Ureter (tissue), 1 donor: ENCODE measurements around the gene ZBTB42. TPM values are rescaled to one million over a fixed set of nuclear protein-coding genes. Genes with fewer than 3 reads are reported as not detected.
"Not testable (repeated sequence)": the region's sequence is repeated elsewhere in the genome, so short reads cannot be mapped to it uniquely, and the experiment has no call there.

Experiments
- DNase-seq: peaks from one replicate; pipeline ENCODE4 v3.0.0-alpha.2; 2020; ENCODE audit warnings: low spot score
- total RNA-seq: library from RNA; stranded (reverse); gene quantifications from one replicate; pipeline ENCODE4 v1.2.4, GENCODE V29; 2023
- donor health status: DM: yes; HTN: yes; CAD: no.

ZBTB42 gene
- total RNA-seq, 1 donor from 2014 or later = 9.4 TPM

- DNase-seq = no peak
Observed at GRCh38 chr14:104806625-104807465, 5.9 kb downstream of the ZBTB42 start.

GRCh38 chr14:104808456-104808855 is 7.6 kb downstream of the ZBTB42 start:
- DNase-seq = no peak

- DNase-seq = no peak
Observed at GRCh38 chr14:104810316-104810715, 9.4 kb downstream of the ZBTB42 start.

GRCh38 chr14:104813286-104813685 is 12.4 kb downstream of the ZBTB42 start:
- no peak for DNase-seq

GRCh38 chr14:104814701-104815100 is 13.8 kb downstream of the ZBTB42 start:
- not testable (repeated sequence) for DNase-seq

- DNase-seq = peak; percentile 51
Observed at GRCh38 chr14:104816616-104816884, 15.6 kb downstream of the ZBTB42 start.

GRCh38 chr14:104817930-104818713 is 17.2 kb downstream of the ZBTB42 start:
- DNase-seq = no peak

- peak; percentile 40 for DNase-seq
Observed at GRCh38 chr14:104818714-104819161, 17.8 kb downstream of the ZBTB42 start.

GRCh38 chr14:104819361-104819781 is 18.5 kb downstream of the ZBTB42 start:
- DNase-seq = peak; percentile 43

GRCh38 chr14:104820669-104821228 is 19.8 kb downstream of the ZBTB42 start:
- peak; percentile 66 for DNase-seq

GRCh38 chr14:104821229-104821945 is 20.5 kb downstream of the ZBTB42 start:
- no peak for DNase-seq

- DNase-seq = no peak
Observed at GRCh38 chr14:104821971-104822608, 21.2 kb downstream of the ZBTB42 start.

- DNase-seq = no peak
Observed at GRCh38 chr14:104822821-104823615, 22.1 kb downstream of the ZBTB42 start.

GRCh38 chr14:104824353-104824997 is 23.6 kb downstream of the ZBTB42 start:
- DNase-seq = no peak

- peak; percentile 93 for DNase-seq
Observed at GRCh38 chr14:104826189-104826860, 25.4 kb downstream of the ZBTB42 start.

GRCh38 chr14:104826861-104827176 is 25.9 kb downstream of the ZBTB42 start:
- DNase-seq = no peak

- DNase-seq = no peak
Observed at GRCh38 chr14:104827177-104828055, 26.5 kb downstream of the ZBTB42 start.

GRCh38 chr14:104830781-104831180 is 29.9 kb downstream of the ZBTB42 start:
- DNase-seq = no peak
